Left ventricle myocardium inferior (tissue), 1 donor: Measurements from ENCODE around the gene PCDHGA11. TPM values are rescaled to one million over a fixed set of nuclear protein-coding genes. Genes with fewer than 3 reads are reported as not detected.
"Not testable (repeated sequence)": the region's sequence is repeated elsewhere in the genome, so short reads cannot be mapped to it uniquely, and the experiment has no call there.

Source experiments
- DNase-seq: peaks from one replicate; pipeline ENCODE4 v3.0.0-alpha.2; 2020
- H3K27ac ChIP-seq: fragments of 200-600 bp; replicated peaks from 2 replicates; pipeline ENCODE4 v1.8.0; 2021
- H3K27me3 ChIP-seq: fragments of 200-600 bp; 2 replicates; pipeline ENCODE4 v1.8.0; 2021; ENCODE audit warnings: low read depth
- H3K36me3 ChIP-seq: fragments of 200-600 bp; 2 replicates; pipeline ENCODE4 v1.8.0; 2021
- H3K4me1 ChIP-seq: fragments of 200-600 bp; 2 replicates; pipeline ENCODE4 v1.8.0; 2021
- H3K4me3 ChIP-seq: fragments of 200-600 bp; 2 replicates; pipeline ENCODE4 v1.8.0; 2021; ENCODE audit warnings: mild to moderate bottlenecking, moderate library complexity
- H3K9me3 ChIP-seq: fragments of 200-600 bp; replicated peaks from 2 replicates; pipeline ENCODE4 v1.8.0; 2021
- CTCF ChIP-seq: fragments of 200-600 bp; IDR thresholded peaks from 2 replicates; pipeline ENCODE4 v1.8.0; 2021; ENCODE audit warnings: antibody characterized with exemption, mild to moderate bottlenecking, borderline replicate concordance
- intact Hi-C: fragments of 100-400 bp; cut with micrococcal nuclease; formaldehyde crosslinking; loops from one replicate; pipeline ENCODE4 v1.11.0; 2022
- total RNA-seq: library from RNA; stranded (reverse); fragmentation: NEBNext Ultra II Directional; extraction: Animal tissue kit (Norgen Biotek cat#: 25700); gene quantifications from one replicate; pipeline ENCODE4 v1.2.1, GENCODE V29; 2021
- donor health status: DM: no; HTN: yes; CAD: no; lungs with severe emphysema.

PCDHGA11 gene
- total RNA-seq, 1 donor from 2014 or later, result 3.8 TPM

GRCh38 chr5:141397756-141398551, 22.9 kb upstream of the PCDHGA11 start, which contains the start of gene PCDHGB5:
Gene PCDHGB5 (plus strand): TSS chr5:141397947. CDS start chr5:141398128, 181 bp downstream.
- TF ChIP-seq CTCF, result peak; percentile 73
- Histone ChIP-seq H3K36me3 (peaks cover 25% of the 10 kb centered on the region), H3K4me1 (peaks cover 24% of the 10 kb centered on the region), H3K9me3 (peaks cover 93% of the 10 kb centered on the region), H3K27ac (peak within 1 kb of the TSS; percentile 61), H3K4me3 (peak within 1 kb of the TSS; percentile 59)
- peak; percentile 48 for DNase-seq
- H3K27me3 ChIP-seq, intact Hi-C loops: not testable (repeated sequence)

GRCh38 chr5:141398608-141399007, 22.2 kb upstream of the PCDHGA11 start:
- Histone ChIP-seq H3K4me1 (peaks cover 24% of the 10 kb centered on the region), H3K9me3 (peaks cover 93% of the 10 kb centered on the region), H3K4me3 (peak overlapping the region; percentile 39), H3K36me3 (peaks cover 23% of the 10 kb centered on the region), H3K27ac (peak overlapping the region; percentile 18), H3K27me3 (no peaks in the 10 kb centered on the region)
- DNase-seq, result no peak
- intact Hi-C loops, result no loop called here
- TF ChIP-seq CTCF, result no peak

- Histone ChIP-seq H3K27me3 (no peaks in the 10 kb centered on the region), H3K4me3 (peak overlapping the region; percentile 24)
Observed at GRCh38 chr5:141399555-141400258, 21.1 kb upstream of the PCDHGA11 start.

GRCh38 chr5:141402553-141403243, 18.2 kb upstream of the PCDHGA11 start, which contains the start of gene PCDHGA9:
Gene PCDHGA9 (plus strand): TSS chr5:141402778. CDS start chr5:141402953, 175 bp downstream.
- H3K9me3 ChIP-seq, result peaks cover 96% of the 10 kb centered on the region
- H3K4me3 ChIP-seq, result peak within 1 kb of the TSS; percentile 44
- H3K27ac ChIP-seq, result no peak within 1 kb of the TSS
- peaks cover 34% of the 10 kb centered on the region for H3K36me3 ChIP-seq
- no peaks in the 10 kb centered on the region for H3K27me3 ChIP-seq
- no peak for DNase-seq
- H3K4me1 ChIP-seq, result peaks cover 24% of the 10 kb centered on the region
- intact Hi-C loops, result no loop called here
- peak; percentile 45 for TF ChIP-seq CTCF

More at GRCh38 chr5:141399555-141400258, 21.1 kb upstream of the PCDHGA11 start:
- DNase-seq, result no peak
- H3K27ac ChIP-seq, result no peak overlapping the region
- H3K9me3 ChIP-seq, result peaks cover 93% of the 10 kb centered on the region
- TF ChIP-seq CTCF, result no peak
- intact Hi-C loops, result no loop called here
- H3K4me1 ChIP-seq, result peaks cover 24% of the 10 kb centered on the region
- peaks cover 23% of the 10 kb centered on the region for H3K36me3 ChIP-seq

- H3K9me3 ChIP-seq, result peaks cover 100% of the 10 kb centered on the region
Observed at GRCh38 chr5:141403387-141403786, 17.5 kb upstream of the PCDHGA11 start.

More at GRCh38 chr5:141403387-141403786, 17.5 kb upstream of the PCDHGA11 start:
- H3K36me3 ChIP-seq, result peaks cover 34% of the 10 kb centered on the region
- peak overlapping the region; percentile 44 for H3K4me3 ChIP-seq
- intact Hi-C loops, result no loop called here
- no peak for TF ChIP-seq CTCF
- H3K4me1 ChIP-seq, result peaks cover 24% of the 10 kb centered on the region
- DNase-seq, result no peak
- H3K27me3 ChIP-seq, result no peaks in the 10 kb centered on the region
- H3K27ac ChIP-seq, result no peak overlapping the region
